HepG2 (cell line): ENCODE measurements around the gene DUS3L. TPM values are rescaled to one million over a fixed set of nuclear protein-coding genes. Genes with fewer than 3 reads are reported as not detected.

Experiments
- HDAC2 ChIP-seq: sonication (generic); formaldehyde crosslinking; IDR thresholded peaks from 2 replicates; pipeline ENCODE4 v1.4.0; 2020; ENCODE audit warnings: missing genetic modification reagents
- HNF1A ChIP-seq, 2 experiments: sonication (generic) in 1 of 2; formaldehyde crosslinking in 1 of 2; IDR thresholded peaks; 2 replicates each; pipeline versions ENCODE4 v1.4.0 to v1.6.1; 2016 to 2020; ENCODE audit warnings: borderline replicate concordance in 1 of 2, low read depth in 1 of 2, mild to moderate bottlenecking in 1 of 2, missing genetic modification reagents in 1 of 2
- PPARG ChIP-seq: conservative IDR thresholded peaks from 2 replicates; pipeline ENCODE4 v1.6.1; 2016; ENCODE audit warnings: missing biosample characterization, missing genetic modification reagents
- RAD51 ChIP-seq: fragments of 450-650 bp; IDR thresholded peaks from 2 replicates; pipeline ENCODE4 v1.6.1; 2016; ENCODE audit warnings: borderline replicate concordance
- SIN3B ChIP-seq: fragments of 150-350 bp; IDR thresholded peaks from 2 replicates; pipeline ENCODE4 v1.6.1; 2014; ENCODE audit warnings: low read length
- SKI ChIP-seq: fragments of 450-650 bp; IDR thresholded peaks from one replicate; pipeline ENCODE4 v1.6.1; 2018; ENCODE audit warnings: mild to moderate bottlenecking; ENCODE audit not compliant: partially characterized antibody
- ZBTB43 ChIP-seq: sonication (generic); formaldehyde crosslinking; conservative IDR thresholded peaks from 2 replicates; pipeline ENCODE4 v1.4.0; 2020; ENCODE audit warnings: missing genetic modification reagents
- ZGPAT ChIP-seq: IDR thresholded peaks from 2 replicates; pipeline ENCODE4 v1.6.1; 2016; ENCODE audit warnings: mild to moderate bottlenecking
- ZNF496 ChIP-seq: sonication (generic); formaldehyde crosslinking; IDR thresholded peaks from 2 replicates; pipeline ENCODE4 v1.8.1; 2023; ENCODE audit warnings: mild to moderate bottlenecking, moderate library complexity, missing genetic modification reagents; ENCODE audit not compliant: insufficient replicate concordance
- ZNF574 ChIP-seq: sonication (generic); formaldehyde crosslinking; IDR thresholded peaks from 2 replicates; pipeline ENCODE4 v1.4.0; 2020; ENCODE audit warnings: missing genetic modification reagents
- ZNF670 ChIP-seq: sonication (generic); formaldehyde crosslinking; IDR thresholded peaks from 2 replicates; pipeline ENCODE4 v1.8.0; 2022; ENCODE audit warnings: mild to moderate bottlenecking, missing genetic modification reagents, borderline replicate concordance
- polyA plus RNA-seq, 8 experiments: library from polyadenylated mRNA; depleted of rRNA in 3 of 8; stranded (reverse) in 7 of 8; unstranded in 1 of 8; fragments of >200 nt; fragmentation: Illumina TruSeq in 4 of 8; extraction: Trizol in 4 of 8; gene quantifications; 2 replicates each; pipeline versions ENCODE4 v1.2.1 to v1.2.3, GENCODE V29; 2011 to 2016; ENCODE audit warnings: low read depth in 4 of 8, missing spikeins in 1 of 8, mixed read lengths in 1 of 8; ENCODE audit not compliant: insufficient read depth in 1 of 8
- total RNA-seq, 5 experiments: library from RNA; depleted of rRNA; stranded (reverse); fragments of >200 nt; fragmentation: Illumina TruSeq; extraction: Trizol; gene quantifications; 2 replicates each; pipeline ENCODE4 v1.2.3, GENCODE V29; 2016; ENCODE audit warnings: low read depth in 1 of 5
- TF ChIP-seq, protein P1 (sequence below): fragments of 450-650 bp; IDR thresholded peaks from 2 replicates; pipeline ENCODE4 v1.6.1; 2016
- TF ChIP-seq, protein P2 (sequence below): sonication (generic); formaldehyde crosslinking; IDR thresholded peaks from 2 replicates; pipeline ENCODE4 v1.9.0; 2022; ENCODE audit warnings: missing genetic modification reagents, mild to moderate bottlenecking, borderline replicate concordance

The DUS3L gene
- total and polyA plus RNA-seq, 2 of the 13 experiments (the other 11 are each of a cell fraction or from before 2014, with no cell fraction given) = 13.3 to 25.1 TPM

- TF ChIP-seq ZNF574 = 0 out of 2 replicates have a peak, but pooled peaks have one; percentile 18
- TF ChIP-seq, protein P1, sequence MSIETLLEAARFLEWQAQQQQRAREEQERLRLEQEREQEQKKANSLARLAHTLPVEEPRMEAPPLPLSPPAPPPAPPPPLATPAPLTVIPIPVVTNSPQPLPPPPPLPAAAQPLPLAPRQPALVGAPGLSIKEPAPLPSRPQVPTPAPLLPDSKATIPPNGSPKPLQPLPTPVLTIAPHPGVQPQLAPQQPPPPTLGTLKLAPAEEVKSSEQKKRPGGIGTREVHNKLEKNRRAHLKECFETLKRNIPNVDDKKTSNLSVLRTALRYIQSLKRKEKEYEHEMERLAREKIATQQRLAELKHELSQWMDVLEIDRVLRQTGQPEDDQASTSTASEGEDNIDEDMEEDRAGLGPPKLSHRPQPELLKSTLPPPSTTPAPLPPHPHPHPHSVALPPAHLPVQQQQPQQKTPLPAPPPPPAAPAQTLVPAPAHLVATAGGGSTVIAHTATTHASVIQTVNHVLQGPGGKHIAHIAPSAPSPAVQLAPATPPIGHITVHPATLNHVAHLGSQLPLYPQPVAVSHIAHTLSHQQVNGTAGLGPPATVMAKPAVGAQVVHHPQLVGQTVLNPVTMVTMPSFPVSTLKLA = peak; percentile 44
- no peak for TF ChIP-seq RAD51
- peak; percentile 74; the same call in 1 of the 2 replicates for TF ChIP-seq HDAC2 (CRISPR knock-in tag)
- peak; percentile 29; the same call in 1 of the 2 replicates for TF ChIP-seq ZGPAT (CRISPR knock-in tag)
- TF ChIP-seq PPARG (CRISPR knock-in tag) = no peak
- no peak for TF ChIP-seq SIN3B
- TF ChIP-seq SKI = peak; percentile 58
- TF ChIP-seq HNF1A (IDR thresholded peaks at IDR 0.05; ENCODE audit: low read depth) = 0 out of 2 replicates have a peak, but pooled peaks have one; percentile 30
- no peak; the same call in 1 of the 2 replicates for TF ChIP-seq HNF1A (CRISPR knock-in tag; IDR thresholded peaks at IDR 0.05; ENCODE audit: borderline replicate concordance)
- 0 out of 2 replicates have a peak, but pooled peaks have one; percentile 35 for TF ChIP-seq ZBTB43 (CRISPR knock-in tag)
- TF ChIP-seq ZNF496 (CRISPR knock-in tag) = no peak
- TF ChIP-seq ZNF670 (CRISPR knock-in tag) = no peak
- TF ChIP-seq, protein P2, sequence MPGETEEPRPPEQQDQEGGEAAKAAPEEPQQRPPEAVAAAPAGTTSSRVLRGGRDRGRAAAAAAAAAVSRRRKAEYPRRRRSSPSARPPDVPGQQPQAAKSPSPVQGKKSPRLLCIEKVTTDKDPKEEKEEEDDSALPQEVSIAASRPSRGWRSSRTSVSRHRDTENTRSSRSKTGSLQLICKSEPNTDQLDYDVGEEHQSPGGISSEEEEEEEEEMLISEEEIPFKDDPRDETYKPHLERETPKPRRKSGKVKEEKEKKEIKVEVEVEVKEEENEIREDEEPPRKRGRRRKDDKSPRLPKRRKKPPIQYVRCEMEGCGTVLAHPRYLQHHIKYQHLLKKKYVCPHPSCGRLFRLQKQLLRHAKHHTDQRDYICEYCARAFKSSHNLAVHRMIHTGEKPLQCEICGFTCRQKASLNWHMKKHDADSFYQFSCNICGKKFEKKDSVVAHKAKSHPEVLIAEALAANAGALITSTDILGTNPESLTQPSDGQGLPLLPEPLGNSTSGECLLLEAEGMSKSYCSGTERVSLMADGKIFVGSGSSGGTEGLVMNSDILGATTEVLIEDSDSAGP (CRISPR knock-in tag) = peak; percentile 43; the same call in 1 of the 2 replicates
Observed at GRCh38 chr19:5800361-5801270, 9.7 kb upstream of the DUS3L start (continued).
